ENCODE measurements around the gene LILRA2. TPM values are rescaled to one million over a fixed set of nuclear protein-coding genes. Genes with fewer than 3 reads are reported as not detected.

LILRA2 gene
- total RNA-seq, 1 experiment from 2014 or later, result not detected

- WGBS (ENCODE audit: extremely low coverage, insufficient read length, low lambda C conversion rate), result no CpG with 5 or more reads among the region's 4 CpGs
- Histone ChIP-seq H2AFZ (ENCODE audit: low read length) (no peak overlapping the region), H3K27ac (ENCODE audit: insufficient read length, low read depth, low read length) (no peak overlapping the region), H2BK120ac (ENCODE audit: low read depth, low read length, poor library complexity, severe bottlenecking) (no peak overlapping the region), H2BK20ac (ENCODE audit: low read depth, low read length, poor library complexity, severe bottlenecking) (no peak overlapping the region), H3K56ac (ENCODE audit: insufficient read length, low read depth, low read length) (no peak overlapping the region), H4K8ac (replicated peaks; ENCODE audit: insufficient read length, low read depth, low read length) (no peak overlapping the region), H3K23me2 (ENCODE audit: insufficient read length, low read depth, low read length, poor library complexity, severe bottlenecking) (no peaks in the 10 kb centered on the region), H4K5ac (ENCODE audit: insufficient read length, low read depth, low read length) (no peak overlapping the region), H3K4ac (ENCODE audit: low read depth, low read length) (no peak overlapping the region), H3K4me2 (ENCODE audit: insufficient read depth, insufficient read length, low read length) (no peak overlapping the region), H3K79me1 (ENCODE audit: insufficient read depth, low read depth, low read length, poor library complexity, severe bottlenecking) (no peaks in the 10 kb centered on the region), H2BK15ac (ENCODE audit: low read depth, low read length) (no peak overlapping the region), H3K79me2 (ENCODE audit: insufficient read depth, low read length) (no peaks in the 10 kb centered on the region), H3K27me3 (ENCODE audit: insufficient read depth, low read length) (no peaks in the 10 kb centered on the region), H4K91ac (ENCODE audit: insufficient read length, low read depth, low read length) (no peak overlapping the region), H3K14ac (ENCODE audit: insufficient read depth, low read length) (no peak overlapping the region), H3K4me1 (ENCODE audit: insufficient read depth, low read length) (no peaks in the 10 kb centered on the region), H2AK5ac (ENCODE audit: insufficient read length, low read length) (no peak overlapping the region), H3K9ac (ENCODE audit: extremely low read depth, insufficient read length, low read length) (no peak overlapping the region), H2BK5ac (ENCODE audit: insufficient read length, low read length) (no peak overlapping the region), H3K18ac (ENCODE audit: insufficient read length, low read depth, low read length) (no peak overlapping the region), H3K23ac (ENCODE audit: insufficient read length, low read depth, low read length) (no peak overlapping the region), H4K20me1 (ENCODE audit: control insufficient read depth, insufficient read depth, insufficient read length) (no peaks in the 10 kb centered on the region), H3K9me3 (ENCODE audit: control insufficient read depth, low read depth, low read length) (peaks cover 48% of the 10 kb centered on the region), H3T11ph (ENCODE audit: low read length) (no peak overlapping the region), H2BK12ac (ENCODE audit: insufficient read length, low read depth, low read length) (no peak overlapping the region)
- H3K36me3 Mint-ChIP-seq (ENCODE audit: insufficient read depth in 1 of 3, low read depth in 3 of 3), result peaks cover 0 to 31% (median 16%) of the 10 kb centered on the region in 3 experiments; a peak in 6 of 7 replicates
- no peak for TF ChIP-seq CTCF (conservative IDR thresholded peaks at IDR 0.05)
- H3K4me1 Mint-ChIP-seq, result no peaks in the 10 kb centered on the region
- H3K27me3 Mint-ChIP-seq (ENCODE audit: low read depth), result peaks cover 3% of the 10 kb centered on the region
- no peak for DNase-seq
- no peak overlapping the region for H3K4me3 Mint-ChIP-seq
- H3K9me3 Mint-ChIP-seq, result peaks cover 73 to 79% of the 10 kb centered on the region in 2 experiments
- no peak overlapping the region for H3K27ac Mint-ChIP-seq
Observed at GRCh38 chr19:54620464-54620863, 46.9 kb downstream of the LILRA2 start.
